ENCODE results near the gene TBC1D26. TPM values are rescaled to one million over a fixed set of nuclear protein-coding genes. Genes with fewer than 3 reads are reported as not detected.
"Not testable (repeated sequence)": the region's sequence is repeated elsewhere in the genome, so short reads cannot be mapped to it uniquely, and the experiment has no call there.

The TBC1D26 gene
- total RNA-seq: under 1 TPM; 0.30 to 0.34 TPM

DNA sequence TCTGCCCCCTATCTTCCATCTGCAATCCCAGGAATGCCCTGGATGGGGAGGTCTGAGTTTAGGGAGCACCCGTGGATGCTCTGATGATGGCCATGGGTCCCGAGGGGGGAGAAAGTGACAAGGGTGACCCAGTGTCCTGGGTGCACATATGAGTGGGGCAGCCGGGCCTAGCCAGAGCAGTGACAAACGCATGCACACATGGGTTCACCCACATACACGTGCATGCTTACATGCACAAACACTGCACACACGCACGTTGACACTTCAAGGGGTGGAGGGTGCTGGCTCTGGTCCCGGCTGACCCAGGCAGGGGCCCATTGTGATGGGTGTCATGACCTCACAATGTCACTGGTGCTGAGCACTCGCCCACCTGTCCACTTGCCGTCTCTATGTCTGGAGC is at the start of gene TBC1D26:
TBC1D26 (plus strand) TSS at position 384 of the 400 bp plus-strand sequence. CDS start 3,066 bp downstream, outside the sequence.
- DNase-seq; intact Hi-C loops (cut with DNase I, micrococcal nuclease); POLR2A ChIA-PET; H3K4me3 Mint-ChIP-seq; H3K27ac Mint-ChIP-seq; H3K4me1 Mint-ChIP-seq; ATAC-seq; H3K27me3 Mint-ChIP-seq; H3K9me3 Mint-ChIP-seq (ENCODE audit: low read depth); H3K36me3 Mint-ChIP-seq (ENCODE audit: low read depth); CTCF ChIA-PET: not testable (repeated sequence)

DNA sequence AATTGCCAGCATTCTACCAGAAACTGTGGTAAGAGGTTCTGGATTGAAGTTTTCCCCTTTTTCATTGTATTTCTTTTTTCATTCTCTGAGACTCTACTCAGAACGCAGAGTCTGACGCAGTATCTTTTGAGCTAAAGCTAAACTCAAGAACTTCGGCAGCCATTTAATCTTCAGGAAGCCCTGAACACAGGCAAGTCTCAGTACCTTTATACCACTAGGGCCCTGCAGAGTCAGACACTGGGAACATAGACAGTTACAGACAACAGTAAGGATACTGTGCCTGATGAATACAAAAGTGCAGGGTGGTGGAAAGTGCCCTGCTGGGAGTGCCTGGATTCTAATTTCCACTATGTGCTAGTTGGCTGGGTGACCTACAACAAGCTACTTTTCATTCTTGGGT is 48.9 kb upstream of the TBC1D26 start:
- intact Hi-C loops (cut with DNase I, micrococcal nuclease): loop anchor here in 1 of 2 experiments (5.0 kb wide), 1 partner anchor 121 kb away; the partner anchor contains the start of gene TVP23C
- POLR2A ChIA-PET; H3K9me3 Mint-ChIP-seq (ENCODE audit: low read depth); H3K27me3 Mint-ChIP-seq; DNase-seq; CTCF ChIA-PET: not testable (repeated sequence)
- H3K4me1 Mint-ChIP-seq: peaks cover 24% of the 10 kb centered on the region
- H3K27ac Mint-ChIP-seq: peak overlapping the region; percentile 91
- peak overlapping the region; percentile 92 for H3K4me3 Mint-ChIP-seq
- peak; percentile 36 for ATAC-seq
- H3K36me3 Mint-ChIP-seq (ENCODE audit: low read depth): peaks cover 16% of the 10 kb centered on the region

DNA sequence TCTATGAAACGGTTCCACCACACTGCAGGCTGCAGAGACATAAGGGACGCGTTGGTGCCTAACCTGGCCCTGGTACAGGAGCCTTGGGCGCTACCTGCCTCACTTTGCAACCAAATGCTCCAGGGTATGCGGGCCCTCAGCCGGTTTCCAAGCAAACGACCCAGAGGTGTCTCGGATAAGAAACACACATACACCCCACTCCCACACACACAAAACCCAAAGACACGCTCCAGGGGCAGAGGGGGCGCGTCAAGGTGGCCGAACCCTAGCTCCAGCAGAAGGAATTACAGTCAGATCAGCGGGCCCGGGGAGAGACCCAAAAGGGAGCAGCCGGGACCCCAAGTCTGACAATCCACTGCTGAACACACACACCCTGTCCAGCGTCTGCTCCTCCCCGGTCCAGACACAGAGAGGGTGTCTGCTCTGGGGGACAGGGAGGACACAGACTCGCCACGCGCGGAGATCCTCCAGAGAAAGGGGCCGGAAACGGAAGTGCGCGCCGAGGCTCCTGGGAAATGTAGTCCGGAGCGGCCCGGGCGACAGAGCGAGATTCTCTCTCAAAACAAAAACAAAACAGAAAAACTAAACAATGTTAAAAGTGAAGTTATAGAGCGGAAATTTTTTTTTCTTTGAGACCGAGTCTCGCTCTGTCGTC is 48.1 kb upstream of the TBC1D26 start, which contains the start of gene TRIM16:
TRIM16 (minus strand) TSS at position 488 of the 655 bp plus-strand sequence. CDS start 32,702 bp downstream, outside the sequence.
- CTCF ChIA-PET; POLR2A ChIA-PET; H3K9me3 Mint-ChIP-seq (ENCODE audit: low read depth); H3K27me3 Mint-ChIP-seq: not testable (repeated sequence)
- intact Hi-C loops (cut with DNase I, micrococcal nuclease): loop anchor here in 1 of 2 experiments (1.0 to 5.0 kb wide), 2 partner anchors 15 to 122 kb away; partner anchors contain the start of genes TVP23C and ZNF286A
- DNase-seq (peak; percentile 88), ATAC-seq (peak; percentile 94)
- Mint-ChIP-seq H3K27ac (peak within 1 kb of the TSS; percentile 91), H3K4me3 (peak within 1 kb of the TSS; percentile 92), H3K36me3 (ENCODE audit: low read depth) (peaks cover 13% of the 10 kb centered on the region), H3K4me1 (peaks cover 24% of the 10 kb centered on the region)

DNA sequence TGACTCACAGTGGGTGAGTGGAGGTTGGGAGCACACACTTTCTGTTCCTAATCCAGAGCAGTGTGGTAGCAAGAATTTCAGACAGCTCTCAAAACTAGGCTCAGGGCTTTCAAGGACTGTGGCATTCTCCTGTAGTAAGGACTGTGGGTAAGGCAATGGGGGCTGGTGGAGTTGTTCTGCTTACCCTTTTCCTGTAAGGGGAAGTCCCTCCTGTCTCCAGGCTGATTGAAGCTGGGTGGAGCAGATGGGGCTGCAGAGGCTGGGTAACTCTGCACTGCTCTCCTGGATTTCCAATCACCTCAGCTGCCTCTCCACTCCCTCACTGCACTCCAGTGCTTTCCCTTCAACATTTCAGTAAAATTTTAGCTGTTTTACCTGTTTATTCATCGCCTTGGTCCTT is 44.6 kb upstream of the TBC1D26 start:
- POLR2A ChIA-PET, H3K4me3 Mint-ChIP-seq: not testable (repeated sequence)

DNA sequence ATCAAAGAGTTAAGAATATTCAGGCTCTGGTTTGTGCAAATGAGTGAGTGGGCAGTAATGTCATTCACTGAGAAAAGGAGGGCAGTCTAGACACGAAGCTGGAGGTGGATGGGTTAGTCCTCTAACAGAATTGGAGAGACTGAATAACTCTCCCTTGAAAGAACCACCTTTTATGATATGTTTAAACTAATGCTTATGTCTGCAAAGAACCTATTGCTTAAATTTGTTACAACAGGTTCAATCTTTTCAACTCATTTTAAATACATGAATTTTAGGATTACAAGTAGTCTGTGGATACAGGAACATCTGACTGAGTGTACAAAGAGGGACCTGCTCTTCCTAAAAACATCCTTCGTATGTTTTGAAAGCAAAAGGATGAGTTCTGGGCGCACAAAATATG is 33.1 kb upstream of the TBC1D26 start:
- ATAC-seq; H3K9me3 Mint-ChIP-seq (ENCODE audit: low read depth); CTCF ChIA-PET; DNase-seq; H3K4me1 Mint-ChIP-seq; POLR2A ChIA-PET; H3K27me3 Mint-ChIP-seq: not testable (repeated sequence)
- Mint-ChIP-seq H3K4me3 (peak overlapping the region; percentile 83), H3K27ac (peak overlapping the region; percentile 82), H3K36me3 (ENCODE audit: low read depth) (peaks cover 20% of the 10 kb centered on the region)
- intact Hi-C loops (cut with DNase I, micrococcal nuclease): loop anchor here in 1 of 2 experiments (1.0 kb wide), 1 partner anchor 15 kb away; the partner anchor contains the start of gene TRIM16

More for the DNA sequence above, 44.6 kb upstream of the TBC1D26 start:
- ATAC-seq; H3K27me3 Mint-ChIP-seq; H3K27ac Mint-ChIP-seq; H3K36me3 Mint-ChIP-seq (ENCODE audit: low read depth); H3K9me3 Mint-ChIP-seq (ENCODE audit: low read depth); DNase-seq; intact Hi-C loops (cut with DNase I, micrococcal nuclease); CTCF ChIA-PET: not testable (repeated sequence)
- peaks cover 20% of the 10 kb centered on the region for H3K4me1 Mint-ChIP-seq

DNA sequence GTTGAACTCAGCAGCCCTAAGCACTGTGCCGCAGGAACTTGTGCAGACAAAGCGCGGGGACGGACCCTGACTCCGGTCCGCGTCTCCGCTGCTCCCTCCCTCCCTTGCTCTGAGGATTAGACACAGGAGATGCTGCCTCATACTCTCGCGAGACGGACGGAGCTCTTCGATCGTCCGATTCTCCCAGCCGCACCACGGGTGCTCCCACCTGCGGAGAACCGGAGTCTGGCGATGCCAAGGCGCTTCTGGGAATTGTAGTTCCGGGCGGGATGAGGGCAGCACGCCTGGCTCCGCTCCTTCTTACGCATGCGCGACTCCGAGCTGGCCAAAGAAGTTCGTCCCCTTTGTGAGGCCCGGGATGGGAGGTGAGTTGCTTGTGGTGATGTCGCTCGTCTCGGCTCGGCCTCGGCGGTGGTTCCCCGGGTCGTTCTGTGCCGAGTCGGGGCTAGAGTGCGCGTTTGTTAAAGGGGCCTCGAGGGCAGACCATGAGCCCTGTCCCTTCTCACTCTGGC is 32.6 kb upstream of the TBC1D26 start, which contains the start of gene ZNF286A:
ZNF286A (plus strand) TSS at position 340 of the 512 bp plus-strand sequence. CDS start 578 bp downstream, outside the sequence.
- ATAC-seq (peak; percentile 96), DNase-seq (peak; percentile 97)
- peak within 1 kb of the TSS; percentile 83 for H3K4me3 Mint-ChIP-seq
- H3K4me1 Mint-ChIP-seq; H3K27me3 Mint-ChIP-seq; POLR2A ChIA-PET; H3K9me3 Mint-ChIP-seq (ENCODE audit: low read depth); CTCF ChIA-PET: not testable (repeated sequence)
- peaks cover 22% of the 10 kb centered on the region for H3K36me3 Mint-ChIP-seq (ENCODE audit: low read depth)
- intact Hi-C loops (cut with DNase I, micrococcal nuclease): loop anchor here in 1 of 2 experiments (1.0 kb wide), 1 partner anchor 15 kb away; the partner anchor contains the start of gene TRIM16
- H3K27ac Mint-ChIP-seq: peak within 1 kb of the TSS; percentile 82

DNA sequence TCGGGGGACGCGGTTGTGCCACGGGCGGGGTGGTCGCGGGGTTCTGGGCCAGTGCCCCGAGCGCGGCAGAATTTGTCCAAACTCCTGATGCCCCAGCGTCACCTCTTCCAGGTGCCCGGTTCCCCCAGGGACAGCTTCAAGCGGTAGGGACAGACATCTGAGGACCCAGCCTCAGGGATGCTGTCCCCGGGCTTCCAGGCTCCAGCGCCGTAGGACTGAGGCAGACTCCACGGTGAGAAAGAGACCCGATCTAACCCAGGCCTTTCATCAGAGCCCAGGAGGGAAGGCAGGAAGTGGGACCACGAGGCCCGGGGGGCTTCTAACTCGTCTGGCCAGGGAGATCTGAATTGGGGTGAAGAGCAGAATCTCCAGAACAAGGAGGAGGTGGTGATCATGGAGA is 32.1 kb upstream of the TBC1D26 start:
- POLR2A ChIA-PET; H3K4me1 Mint-ChIP-seq; DNase-seq; H3K27me3 Mint-ChIP-seq; CTCF ChIA-PET; H3K9me3 Mint-ChIP-seq (ENCODE audit: low read depth): not testable (repeated sequence)
- peaks cover 25% of the 10 kb centered on the region for H3K36me3 Mint-ChIP-seq (ENCODE audit: low read depth)
- H3K4me3 Mint-ChIP-seq: peak overlapping the region; percentile 83
- peak overlapping the region; percentile 82 for H3K27ac Mint-ChIP-seq
- ATAC-seq: peak; percentile 5
- intact Hi-C loops (cut with DNase I, micrococcal nuclease): loop anchor here in 1 of 2 experiments (1.0 kb wide), 1 partner anchor 16 kb away; the partner anchor contains the start of gene TRIM16

DNA sequence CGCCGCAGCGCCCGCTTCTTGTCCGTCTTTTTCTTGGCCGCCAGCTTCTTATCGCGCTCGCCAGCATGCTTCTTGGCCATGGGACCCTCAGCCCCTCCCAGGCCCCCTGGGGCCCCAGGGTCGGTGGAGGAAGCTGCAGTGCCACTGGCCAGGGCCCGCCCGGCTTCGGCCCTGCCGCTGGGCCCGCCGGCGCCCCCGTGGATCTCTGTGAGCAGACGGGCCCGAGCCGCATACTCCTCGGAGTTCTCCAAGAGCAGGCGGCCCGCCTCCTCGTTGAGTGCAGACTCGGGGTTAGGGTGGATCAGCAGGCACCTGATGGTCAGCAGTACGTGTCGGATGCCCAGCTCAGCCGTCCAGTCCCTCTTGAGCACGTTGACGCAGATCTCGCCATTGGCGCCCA is 27.8 kb upstream of the TBC1D26 start:
- H3K4me1 Mint-ChIP-seq; POLR2A ChIA-PET; DNase-seq; CTCF ChIA-PET; H3K4me3 Mint-ChIP-seq; intact Hi-C loops (cut with DNase I, micrococcal nuclease); ATAC-seq; H3K27ac Mint-ChIP-seq; H3K27me3 Mint-ChIP-seq: not testable (repeated sequence)
- Mint-ChIP-seq H3K9me3 (ENCODE audit: low read depth) (peaks cover 11% of the 10 kb centered on the region), H3K36me3 (ENCODE audit: low read depth) (peaks cover 61% of the 10 kb centered on the region)

DNA sequence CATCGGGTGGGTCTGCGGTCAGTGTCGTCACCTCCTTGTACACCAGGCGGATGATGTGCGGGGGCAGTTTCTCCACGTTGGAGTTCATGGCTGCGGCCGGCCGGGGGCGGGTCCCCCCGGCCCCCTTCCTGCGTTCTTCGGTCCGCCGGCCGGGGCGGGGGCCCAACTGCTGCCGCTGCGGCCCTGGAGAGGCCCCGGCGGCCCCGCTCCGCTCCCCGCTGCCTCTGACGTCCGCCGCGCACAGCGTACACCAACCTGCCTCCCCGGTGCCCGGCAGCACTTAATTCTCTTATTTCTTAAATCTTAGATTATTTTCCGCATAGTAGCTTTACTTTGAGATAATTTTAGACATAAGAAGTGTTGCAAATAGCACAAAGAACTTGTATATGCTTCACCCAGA is 27.3 kb upstream of the TBC1D26 start:
- H3K4me3 Mint-ChIP-seq; ATAC-seq; H3K27me3 Mint-ChIP-seq; POLR2A ChIA-PET; CTCF ChIA-PET; H3K4me1 Mint-ChIP-seq; DNase-seq; H3K27ac Mint-ChIP-seq; intact Hi-C loops (cut with DNase I, micrococcal nuclease): not testable (repeated sequence)
- peaks cover 15% of the 10 kb centered on the region for H3K9me3 Mint-ChIP-seq (ENCODE audit: low read depth)
- H3K36me3 Mint-ChIP-seq (ENCODE audit: low read depth): peaks cover 65% of the 10 kb centered on the region

DNA sequence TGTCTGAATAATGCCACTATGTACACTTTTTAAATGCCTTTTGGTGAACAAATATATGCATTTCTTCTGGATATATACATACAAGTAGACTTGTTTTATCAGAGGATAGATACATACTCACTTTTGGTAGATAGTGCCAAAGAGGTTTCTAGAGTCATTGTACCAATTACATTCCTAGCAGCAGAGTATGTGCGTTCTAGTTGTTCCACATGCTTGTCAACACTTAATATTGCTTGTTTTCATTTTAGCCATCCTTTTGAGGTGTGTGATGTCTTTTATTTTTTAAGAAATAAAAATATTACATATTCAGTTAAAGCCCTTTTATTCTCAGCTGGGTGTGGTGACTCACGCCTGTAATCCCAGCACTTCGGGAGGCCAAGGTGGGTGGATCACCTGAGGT is 23.2 kb upstream of the TBC1D26 start:
- DNase-seq; H3K27me3 Mint-ChIP-seq; H3K27ac Mint-ChIP-seq; ATAC-seq; intact Hi-C loops (cut with DNase I, micrococcal nuclease); POLR2A ChIA-PET; H3K4me3 Mint-ChIP-seq; H3K4me1 Mint-ChIP-seq; CTCF ChIA-PET: not testable (repeated sequence)
- Mint-ChIP-seq H3K36me3 (ENCODE audit: low read depth) (peaks cover 66% of the 10 kb centered on the region), H3K9me3 (ENCODE audit: low read depth) (peaks cover 22% of the 10 kb centered on the region)

DNA sequence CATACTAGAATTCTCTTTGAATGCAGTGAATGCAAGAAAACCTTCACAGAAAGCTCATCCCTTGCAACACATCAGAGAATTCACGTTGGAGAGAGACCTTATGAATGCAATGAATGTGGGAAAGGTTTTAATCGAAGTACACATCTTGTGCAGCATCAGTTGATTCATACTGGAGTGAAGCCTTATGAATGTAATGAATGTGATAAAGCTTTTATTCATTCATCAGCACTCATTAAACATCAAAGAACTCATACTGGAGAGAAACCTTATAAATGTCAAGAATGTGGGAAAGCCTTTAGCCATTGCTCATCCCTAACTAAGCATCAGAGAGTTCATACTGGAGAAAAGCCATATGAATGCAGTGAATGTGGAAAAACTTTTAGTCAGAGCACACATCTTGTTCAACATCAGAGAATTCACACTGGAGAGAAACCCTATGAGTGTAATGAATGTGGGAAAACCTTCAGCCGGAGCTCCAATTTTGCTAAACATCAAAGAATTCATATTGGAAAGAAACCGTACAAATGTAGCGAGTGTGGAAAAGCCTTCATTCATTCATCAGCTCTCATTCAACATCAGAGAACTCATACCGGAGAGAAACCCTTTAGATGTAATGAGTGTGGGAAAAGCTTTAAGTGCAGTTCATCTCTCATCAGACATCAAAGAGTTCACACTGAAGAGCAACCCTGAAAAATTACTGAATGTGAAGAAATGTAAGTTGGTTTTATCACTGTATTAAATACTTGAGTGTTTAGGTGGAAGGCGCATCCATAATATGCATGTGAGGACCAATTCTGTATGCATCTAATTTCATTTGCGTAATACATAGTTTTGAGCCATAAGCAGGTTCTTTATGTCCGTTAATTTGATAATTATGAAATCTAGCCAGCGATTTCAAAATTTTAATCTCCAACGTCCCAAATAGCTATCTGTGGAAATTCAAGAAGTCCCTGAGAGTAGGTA is 15.2 kb upstream of the TBC1D26 start:
- DNase-seq; ATAC-seq; CTCF ChIA-PET; intact Hi-C loops (cut with DNase I, micrococcal nuclease); H3K27ac Mint-ChIP-seq; H3K27me3 Mint-ChIP-seq; H3K4me1 Mint-ChIP-seq; H3K4me3 Mint-ChIP-seq; POLR2A ChIA-PET: not testable (repeated sequence)
- peaks cover 48% of the 10 kb centered on the region for H3K36me3 Mint-ChIP-seq (ENCODE audit: low read depth)
- peaks cover 27% of the 10 kb centered on the region for H3K9me3 Mint-ChIP-seq (ENCODE audit: low read depth)

All from activated CD4-positive, alpha-beta T cell treated with anti-CD3 and anti-CD28 coated beads for 36 hours (primary cell).